K562 (cell line): ENCODE data around the gene FERMT3. TPM values are rescaled to one million over a fixed set of nuclear protein-coding genes. Genes with fewer than 3 reads are reported as not detected.

Source experiments
- CTCFL ChIP-seq: IDR thresholded peaks from 2 replicates; pipeline ENCODE4 v1.6.1; 2011; ENCODE audit warnings: borderline replicate concordance, low read depth, mild to moderate bottlenecking, moderate library complexity, low read length; ENCODE audit not compliant: insufficient read depth, poor library complexity, severe bottlenecking
- ETV6 ChIP-seq, 3 experiments: fragments of 150-350 bp in 1 of 3; sonication (generic) in 1 of 3; formaldehyde crosslinking in 1 of 3; IDR thresholded peaks; 2 replicates each; pipeline versions ENCODE4 v1.6.1 to v1.8.0; 2014 to 2022; ENCODE audit warnings: borderline replicate concordance in 2 of 3, low read depth in 2 of 3, antibody characterized with exemption in 1 of 3, low read length in 1 of 3, mild to moderate bottlenecking in 1 of 3, missing genetic modification reagents in 1 of 3
- HDAC1 ChIP-seq, 2 experiments: fragments of 450-650 bp; IDR thresholded peaks; 2 replicates each; pipeline ENCODE4 v1.6.1; 2016 to 2017; ENCODE audit warnings: inconsistent platforms in 1 of 2, mild to moderate bottlenecking in 1 of 2, moderate library complexity in 1 of 2
- LCOR ChIP-seq: sonication (generic); formaldehyde crosslinking; IDR thresholded peaks from 2 replicates; pipeline ENCODE4 v1.8.0; 2022; ENCODE audit warnings: mild to moderate bottlenecking, missing genetic modification reagents
- NFIX ChIP-seq: fragments of 250-450 bp; sonication (Bioruptor Pico); IDR thresholded peaks from 2 replicates; pipeline ENCODE4 v1.4.0; 2020; ENCODE audit warnings: low read depth, mild to moderate bottlenecking, moderate library complexity
- POU5F1 ChIP-seq: fragments of 150-350 bp; IDR thresholded peaks from 2 replicates; pipeline ENCODE4 v1.6.1; 2014; ENCODE audit warnings: borderline replicate concordance, low read length, low read depth, mild to moderate bottlenecking; ENCODE audit not compliant: partially characterized antibody
- RBM22 ChIP-seq: fragments of 200-400 bp; formaldehyde crosslinking; IDR thresholded peaks from 2 replicates; pipeline ENCODE4 v1.6.1; 2018; ENCODE audit warnings: low read length, low read depth; ENCODE audit not compliant: poor library complexity, severe bottlenecking
- RNF219 ChIP-seq: fragments of 250-450 bp; sonication (Bioruptor Pico); IDR thresholded peaks from 2 replicates; pipeline ENCODE4 v1.5.0; 2022; ENCODE audit warnings: mild to moderate bottlenecking
- SPI1 ChIP-seq: IDR thresholded peaks from 2 replicates; pipeline ENCODE4 v1.6.1; 2011; ENCODE audit warnings: low read depth, low read length, control low read depth, borderline replicate concordance
- TAF7 ChIP-seq: fragments of 450-650 bp; IDR thresholded peaks from 2 replicates; pipeline ENCODE4 v1.6.1; 2016; ENCODE audit warnings: missing genetic modification characterization, missing compliant biosample characterization
- VEZF1 ChIP-seq: fragments of 200-800 bp; sonication (Bioruptor generic); IDR thresholded peaks from 2 replicates; pipeline ENCODE4 v1.6.1; 2017; ENCODE audit warnings: missing genetic modification characterization, missing compliant biosample characterization
- XRCC5 ChIP-seq: fragments of 200-400 bp; formaldehyde crosslinking; IDR thresholded peaks from 2 replicates; pipeline ENCODE4 v1.6.1; 2017; ENCODE audit warnings: low read depth, mild to moderate bottlenecking, low read length
- ZBTB26 ChIP-seq: fragments of 450-650 bp; formaldehyde crosslinking; IDR thresholded peaks from 2 replicates; pipeline ENCODE4 v1.4.0; 2022; ENCODE audit warnings: missing genetic modification characterization
- ZNF175 ChIP-seq: fragments of 200-800 bp; sonication (Bioruptor generic); IDR thresholded peaks from 2 replicates; pipeline ENCODE4 v1.6.1; 2016; ENCODE audit warnings: low read depth, mild to moderate bottlenecking, missing genetic modification characterization, missing compliant biosample characterization
- ZNF274 ChIP-seq: IDR thresholded peaks from 2 replicates; pipeline ENCODE4 v1.6.1; 2011; ENCODE audit warnings: low read depth, mild to moderate bottlenecking, low read length, moderate library complexity, borderline replicate concordance
- ZNF280A ChIP-seq: fragments of 450-650 bp; IDR thresholded peaks from 2 replicates; pipeline ENCODE4 v1.6.1; 2018; ENCODE audit warnings: mild to moderate bottlenecking, low read depth; ENCODE audit not compliant: partially characterized antibody
- polyA plus RNA-seq, 8 experiments: library from polyadenylated mRNA; depleted of rRNA in 4 of 8; stranded (reverse) in 5 of 8; unstranded in 3 of 8; fragments of >200 nt; fragmentation: Nextera tagmentation in 2 of 8; fragmentation: Illumina TruSeq in 1 of 8; extraction: Ambion mirVana in 2 of 8; extraction: Trizol in 1 of 8; gene quantifications; 2 replicates each; pipeline versions ENCODE4 v1.2.1 to v1.2.3, GENCODE V29; 2011 to 2014; ENCODE audit warnings: inconsistent platforms in 1 of 8, missing spikeins in 1 of 8
- total RNA-seq, 7 experiments: library from RNA; depleted of rRNA in 6 of 7; stranded (reverse); fragments of >200 nt in 6 of 7; fragmentation: Illumina TruSeq in 2 of 7; extraction: Trizol in 2 of 7; gene quantifications; 2 replicates each; pipeline versions ENCODE4 v1.2.1 to v1.2.3, GENCODE V29; 2011 to 2021; ENCODE audit warnings: low replicate concordance in 1 of 7

FERMT3 gene
- total and polyA plus RNA-seq, 9 of the 15 experiments (the other 6 are each of a cell fraction or from before 2014, with no cell fraction given): 3.2 to 275 (median 79.7) TPM

- TF ChIP-seq ZNF280A (no peak), ZBTB26 (CRISPR knock-in tag) (no peak), TAF7 (tag) (peak; percentile 43; the same call in 1 of the 2 replicates), ETV6 (IDR thresholded peaks at IDR 0.05; ENCODE audit: borderline replicate concordance in 1 of 2, low read depth in 2 of 2, low read length in 1 of 2) (no peak), ETV6 (CRISPR knock-in tag; IDR thresholded peaks at IDR 0.05; ENCODE audit: borderline replicate concordance) (no peak), ZNF274 (no peak), ZNF175 (CRISPR knock-in tag) (no peak), RBM22 (peak; percentile 54), HDAC1 (IDR thresholded peaks at IDR 0.05) (peak in 1 of 2 experiments; percentile 96; a peak in 2 of 4 replicates), RNF219 (CRISPR knock-in tag) (no peak), NFIX (CRISPR knock-in tag) (no peak), SPI1 (no peak), LCOR (0 out of 2 replicates have a peak, but pooled peaks have one; percentile 64), POU5F1 (no peak), CTCFL (peak; percentile 89), VEZF1 (peak; percentile 80), XRCC5 (peak; percentile 78; the same call in 1 of the 2 replicates)
Measured at GRCh38 chr11:64246871-64247728, 40.6 kb downstream of the FERMT3 start, which contains the start of gene PPP1R14B (continued).
